HepG2 (cell line): ENCODE measurements around the gene AASDHPPT. TPM values are rescaled to one million over a fixed set of nuclear protein-coding genes. Genes with fewer than 3 reads are reported as not detected.

Experiments
- ARNTL ChIP-seq: sonication (generic); formaldehyde crosslinking; IDR thresholded peaks from 2 replicates; pipeline ENCODE4 v1.4.0; 2020; ENCODE audit warnings: mild to moderate bottlenecking, missing genetic modification reagents
- BCL6 ChIP-seq: IDR thresholded peaks from 2 replicates; pipeline ENCODE4 v1.6.1; 2016; ENCODE audit warnings: missing genetic modification reagents, missing compliant biosample characterization
- GATAD1 ChIP-seq: IDR thresholded peaks from 2 replicates; pipeline ENCODE4 v1.6.1; 2016; ENCODE audit warnings: missing genetic modification reagents, missing compliant biosample characterization
- NR2C2 ChIP-seq: sonication (generic); formaldehyde crosslinking; IDR thresholded peaks from 2 replicates; pipeline ENCODE4 v1.4.0; 2020; ENCODE audit warnings: missing genetic modification reagents, mild to moderate bottlenecking, moderate library complexity, borderline replicate concordance
- SIX4 ChIP-seq: sonication (generic); formaldehyde crosslinking; IDR thresholded peaks from 2 replicates; pipeline ENCODE4 v1.4.0; 2020; ENCODE audit warnings: missing genetic modification reagents
- SP2 ChIP-seq: sonication (generic); formaldehyde crosslinking; IDR thresholded peaks from 2 replicates; pipeline ENCODE4 v1.5.1; 2020; ENCODE audit warnings: mild to moderate bottlenecking, missing genetic modification reagents
- ZFP82 ChIP-seq: sonication (generic); formaldehyde crosslinking; IDR thresholded peaks from 2 replicates; pipeline ENCODE4 v1.5.1; 2020; ENCODE audit warnings: mild to moderate bottlenecking, missing genetic modification reagents, borderline replicate concordance
- ZFYVE20 ChIP-seq: sonication (generic); formaldehyde crosslinking; IDR thresholded peaks from 2 replicates; pipeline ENCODE4 v1.8.0; 2023; ENCODE audit warnings: low read depth, mild to moderate bottlenecking, moderate library complexity, missing genetic modification reagents, borderline replicate concordance
- ZNF18 ChIP-seq: sonication (generic); formaldehyde crosslinking; IDR thresholded peaks from 2 replicates; pipeline ENCODE4 v1.8.0; 2022; ENCODE audit warnings: mild to moderate bottlenecking, missing genetic modification reagents; ENCODE audit not compliant: insufficient replicate concordance
- ZNF556 ChIP-seq: sonication (generic); formaldehyde crosslinking; IDR thresholded peaks from 2 replicates; pipeline ENCODE4 v1.4.0; 2020; ENCODE audit warnings: mild to moderate bottlenecking, missing genetic modification reagents, borderline replicate concordance
- ZSCAN9 ChIP-seq: IDR thresholded peaks from 2 replicates; pipeline ENCODE4 v1.6.1; 2016; ENCODE audit warnings: borderline replicate concordance
- polyA plus RNA-seq, 8 experiments: library from polyadenylated mRNA; depleted of rRNA in 3 of 8; stranded (reverse) in 7 of 8; unstranded in 1 of 8; fragments of >200 nt; fragmentation: Illumina TruSeq in 4 of 8; extraction: Trizol in 4 of 8; gene quantifications; 2 replicates each; pipeline versions ENCODE4 v1.2.1 to v1.2.3, GENCODE V29; 2011 to 2016; ENCODE audit warnings: low read depth in 4 of 8, missing spikeins in 1 of 8, mixed read lengths in 1 of 8; ENCODE audit not compliant: insufficient read depth in 1 of 8
- total RNA-seq, 5 experiments: library from RNA; depleted of rRNA; stranded (reverse); fragments of >200 nt; fragmentation: Illumina TruSeq; extraction: Trizol; gene quantifications; 2 replicates each; pipeline ENCODE4 v1.2.3, GENCODE V29; 2016; ENCODE audit warnings: low read depth in 1 of 5
- TF ChIP-seq, protein P1 (sequence below): sonication (generic); formaldehyde crosslinking; IDR thresholded peaks from 2 replicates; pipeline ENCODE4 v1.5.1; 2020; ENCODE audit warnings: mild to moderate bottlenecking, missing genetic modification reagents, moderate library complexity
- TF ChIP-seq, protein P2 (sequence below): sonication (generic); formaldehyde crosslinking; IDR thresholded peaks from 2 replicates; pipeline ENCODE4 v1.4.0; 2020; ENCODE audit warnings: missing genetic modification reagents, borderline replicate concordance
- TF ChIP-seq, protein P3 (sequence below): IDR thresholded peaks from 2 replicates; pipeline ENCODE4 v1.6.1; 2016; ENCODE audit warnings: mild to moderate bottlenecking

AASDHPPT gene
- total and polyA plus RNA-seq, 2 of the 13 experiments (the other 11 are each of a cell fraction or from before 2014, with no cell fraction given), result 20.2 to 43.7 TPM

GRCh38 chr11:106077609-106078455 lies at the start of gene AASDHPPT (continued):
- TF ChIP-seq, protein P1, sequence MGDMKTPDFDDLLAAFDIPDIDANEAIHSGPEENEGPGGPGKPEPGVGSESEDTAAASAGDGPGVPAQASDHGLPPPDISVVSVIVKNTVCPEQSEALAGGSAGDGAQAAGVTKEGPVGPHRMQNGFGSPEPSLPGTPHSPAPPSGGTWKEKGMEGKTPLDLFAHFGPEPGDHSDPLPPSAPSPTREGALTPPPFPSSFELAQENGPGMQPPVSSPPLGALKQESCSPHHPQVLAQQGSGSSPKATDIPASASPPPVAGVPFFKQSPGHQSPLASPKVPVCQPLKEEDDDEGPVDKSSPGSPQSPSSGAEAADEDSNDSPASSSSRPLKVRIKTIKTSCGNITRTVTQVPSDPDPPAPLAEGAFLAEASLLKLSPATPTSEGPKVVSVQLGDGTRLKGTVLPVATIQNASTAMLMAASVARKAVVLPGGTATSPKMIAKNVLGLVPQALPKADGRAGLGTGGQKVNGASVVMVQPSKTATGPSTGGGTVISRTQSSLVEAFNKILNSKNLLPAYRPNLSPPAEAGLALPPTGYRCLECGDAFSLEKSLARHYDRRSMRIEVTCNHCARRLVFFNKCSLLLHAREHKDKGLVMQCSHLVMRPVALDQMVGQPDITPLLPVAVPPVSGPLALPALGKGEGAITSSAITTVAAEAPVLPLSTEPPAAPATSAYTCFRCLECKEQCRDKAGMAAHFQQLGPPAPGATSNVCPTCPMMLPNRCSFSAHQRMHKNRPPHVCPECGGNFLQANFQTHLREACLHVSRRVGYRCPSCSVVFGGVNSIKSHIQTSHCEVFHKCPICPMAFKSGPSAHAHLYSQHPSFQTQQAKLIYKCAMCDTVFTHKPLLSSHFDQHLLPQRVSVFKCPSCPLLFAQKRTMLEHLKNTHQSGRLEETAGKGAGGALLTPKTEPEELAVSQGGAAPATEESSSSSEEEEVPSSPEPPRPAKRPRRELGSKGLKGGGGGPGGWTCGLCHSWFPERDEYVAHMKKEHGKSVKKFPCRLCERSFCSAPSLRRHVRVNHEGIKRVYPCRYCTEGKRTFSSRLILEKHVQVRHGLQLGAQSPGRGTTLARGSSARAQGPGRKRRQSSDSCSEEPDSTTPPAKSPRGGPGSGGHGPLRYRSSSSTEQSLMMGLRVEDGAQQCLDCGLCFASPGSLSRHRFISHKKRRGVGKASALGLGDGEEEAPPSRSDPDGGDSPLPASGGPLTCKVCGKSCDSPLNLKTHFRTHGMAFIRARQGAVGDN (CRISPR knock-in tag), result peak; percentile 83
- 0 out of 2 replicates have a peak, but pooled peaks have one; percentile 22 for TF ChIP-seq ARNTL (CRISPR knock-in tag)
- TF ChIP-seq NR2C2 (CRISPR knock-in tag), result peak; percentile 48
- TF ChIP-seq ZNF18, result peak; percentile 49
- peak; percentile 49; the same call in 1 of the 2 replicates for TF ChIP-seq ZSCAN9
- peak; percentile 26; the same call in 1 of the 2 replicates for TF ChIP-seq ZFYVE20 (CRISPR knock-in tag)
- TF ChIP-seq ZFP82, result no peak; the same call in 1 of the 2 replicates
- peak; percentile 67 for TF ChIP-seq GATAD1 (CRISPR knock-in tag)
- 0 out of 2 replicates have a peak, but pooled peaks have one; percentile 26 for TF ChIP-seq SIX4
- TF ChIP-seq, protein P2, sequence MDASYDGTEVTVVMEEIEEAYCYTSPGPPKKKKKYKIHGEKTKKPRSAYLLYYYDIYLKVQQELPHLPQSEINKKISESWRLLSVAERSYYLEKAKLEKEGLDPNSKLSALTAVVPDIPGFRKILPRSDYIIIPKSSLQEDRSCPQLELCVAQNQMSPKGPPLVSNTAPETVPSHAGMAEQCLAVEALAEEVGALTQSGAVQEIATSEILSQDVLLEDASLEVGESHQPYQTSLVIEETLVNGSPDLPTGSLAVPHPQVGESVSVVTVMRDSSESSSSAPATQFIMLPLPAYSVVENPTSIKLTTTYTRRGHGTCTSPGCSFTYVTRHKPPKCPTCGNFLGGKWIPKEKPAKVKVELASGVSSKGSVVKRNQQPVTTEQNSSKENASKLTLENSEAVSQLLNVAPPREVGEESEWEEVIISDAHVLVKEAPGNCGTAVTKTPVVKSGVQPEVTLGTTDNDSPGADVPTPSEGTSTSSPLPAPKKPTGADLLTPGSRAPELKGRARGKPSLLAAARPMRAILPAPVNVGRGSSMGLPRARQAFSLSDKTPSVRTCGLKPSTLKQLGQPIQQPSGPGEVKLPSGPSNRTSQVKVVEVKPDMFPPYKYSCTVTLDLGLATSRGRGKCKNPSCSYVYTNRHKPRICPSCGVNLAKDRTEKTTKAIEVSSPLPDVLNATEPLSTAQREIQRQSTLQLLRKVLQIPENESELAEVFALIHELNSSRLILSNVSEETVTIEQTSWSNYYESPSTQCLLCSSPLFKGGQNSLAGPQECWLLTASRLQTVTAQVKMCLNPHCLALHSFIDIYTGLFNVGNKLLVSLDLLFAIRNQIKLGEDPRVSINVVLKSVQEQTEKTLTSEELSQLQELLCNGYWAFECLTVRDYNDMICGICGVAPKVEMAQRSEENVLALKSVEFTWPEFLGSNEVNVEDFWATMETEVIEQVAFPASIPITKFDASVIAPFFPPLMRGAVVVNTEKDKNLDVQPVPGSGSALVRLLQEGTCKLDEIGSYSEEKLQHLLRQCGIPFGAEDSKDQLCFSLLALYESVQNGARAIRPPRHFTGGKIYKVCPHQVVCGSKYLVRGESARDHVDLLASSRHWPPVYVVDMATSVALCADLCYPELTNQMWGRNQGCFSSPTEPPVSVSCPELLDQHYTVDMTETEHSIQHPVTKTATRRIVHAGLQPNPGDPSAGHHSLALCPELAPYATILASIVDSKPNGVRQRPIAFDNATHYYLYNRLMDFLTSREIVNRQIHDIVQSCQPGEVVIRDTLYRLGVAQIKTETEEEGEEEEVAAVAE, result 0 out of 2 replicates have a peak, but pooled peaks have one; percentile 44
- TF ChIP-seq BCL6 (CRISPR knock-in tag), result 0 out of 2 replicates have a peak, but pooled peaks have one; percentile 9
- TF ChIP-seq, protein P3, sequence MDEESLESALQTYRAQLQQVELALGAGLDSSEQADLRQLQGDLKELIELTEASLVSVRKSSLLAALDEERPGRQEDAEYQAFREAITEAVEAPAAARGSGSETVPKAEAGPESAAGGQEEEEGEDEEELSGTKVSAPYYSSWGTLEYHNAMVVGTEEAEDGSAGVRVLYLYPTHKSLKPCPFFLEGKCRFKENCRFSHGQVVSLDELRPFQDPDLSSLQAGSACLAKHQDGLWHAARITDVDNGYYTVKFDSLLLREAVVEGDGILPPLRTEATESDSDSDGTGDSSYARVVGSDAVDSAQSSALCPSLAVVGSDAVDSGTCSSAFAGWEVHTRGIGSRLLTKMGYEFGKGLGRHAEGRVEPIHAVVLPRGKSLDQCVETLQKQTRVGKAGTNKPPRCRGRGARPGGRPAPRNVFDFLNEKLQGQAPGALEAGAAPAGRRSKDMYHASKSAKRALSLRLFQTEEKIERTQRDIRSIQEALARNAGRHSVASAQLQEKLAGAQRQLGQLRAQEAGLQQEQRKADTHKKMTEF (CRISPR knock-in tag), result peak; percentile 80; the same call in 1 of the 2 replicates
- TF ChIP-seq ZNF556 (CRISPR knock-in tag), result peak; percentile 73
- no peak for TF ChIP-seq SP2
